Mesendoderm (in vitro differentiated cells): ENCODE measurements around the gene TMEM207.

Experiments used
- DNase-seq: peaks from one replicate; pipeline ENCODE4 v3.0.0; 2013
- H2AK5ac ChIP-seq: 2 replicates; pipeline ENCODE4 v1.6.1; 2013; ENCODE audit warnings: low read length, inconsistent platforms
- H2BK120ac ChIP-seq: 2 replicates; pipeline ENCODE4 v1.6.1; 2013; ENCODE audit warnings: low read depth, mild to moderate bottlenecking, low read length, moderate library complexity, mixed read lengths
- H2BK15ac ChIP-seq: replicated peaks from 2 replicates; pipeline ENCODE4 v1.6.1; 2013; ENCODE audit warnings: low read depth, mild to moderate bottlenecking, moderate library complexity
- H2BK5ac ChIP-seq: 2 replicates; pipeline ENCODE4 v1.6.1; 2013; ENCODE audit warnings: low read length, inconsistent platforms
- H3K18ac ChIP-seq: 2 replicates; pipeline ENCODE4 v1.6.1; 2013; ENCODE audit warnings: mild to moderate bottlenecking, low read length, mixed read lengths
- H3K23ac ChIP-seq: one replicate; pipeline ENCODE4 v1.6.1; 2013; ENCODE audit warnings: low read length
- H3K27ac ChIP-seq: 2 replicates; pipeline ENCODE4 v1.5.1; 2013; ENCODE audit warnings: low read depth, mild to moderate bottlenecking, inconsistent platforms, low read length, moderate library complexity
- H3K27me3 ChIP-seq: 2 replicates; pipeline ENCODE4 v1.6.1; 2013; ENCODE audit warnings: low read length, control low read depth, mild to moderate bottlenecking, inconsistent platforms; ENCODE audit not compliant: insufficient read depth, poor library complexity
- H3K36me3 ChIP-seq: 2 replicates; pipeline ENCODE4 v1.6.1; 2013; ENCODE audit warnings: low read length, inconsistent platforms; ENCODE audit not compliant: control insufficient read depth, insufficient read depth
- H3K4ac ChIP-seq: one replicate; pipeline ENCODE4 v1.6.1; 2013; ENCODE audit warnings: low read depth, mild to moderate bottlenecking, low read length, moderate library complexity
- H3K4me1 ChIP-seq: 2 replicates; pipeline ENCODE4 v1.6.1; 2013; ENCODE audit warnings: low read depth, low read length, inconsistent platforms; ENCODE audit not compliant: control insufficient read depth
- H3K4me2 ChIP-seq: 2 replicates; pipeline ENCODE4 v1.6.1; 2013; ENCODE audit warnings: low read length
- H3K4me3 ChIP-seq: 2 replicates; pipeline ENCODE4 v1.5.1; 2013; ENCODE audit warnings: mild to moderate bottlenecking, low read length
- H3K56ac ChIP-seq: one replicate; pipeline ENCODE4 v1.6.1; 2013; ENCODE audit warnings: low read length
- H3K79me1 ChIP-seq: 2 replicates; pipeline ENCODE4 v1.6.1; 2013; ENCODE audit warnings: low read length, inconsistent platforms
- H3K79me2 ChIP-seq: 2 replicates; pipeline ENCODE4 v1.6.1; 2013; ENCODE audit warnings: mild to moderate bottlenecking, low read length; ENCODE audit not compliant: control insufficient read depth, insufficient read depth
- H3K9ac ChIP-seq: 2 replicates; pipeline ENCODE4 v1.6.1; 2013; ENCODE audit warnings: low read length, inconsistent platforms
- H4K5ac ChIP-seq: one replicate; pipeline ENCODE4 v1.6.1; 2013; ENCODE audit warnings: low read length
- H4K8ac ChIP-seq: one replicate; pipeline ENCODE4 v1.6.1; 2013; ENCODE audit warnings: low read depth, mild to moderate bottlenecking, control low read depth, low read length, moderate library complexity
- WGBS: extraction: QIAGEN DNeasy Blood & Tissue Kit; methylation state at CpG from one replicate; pipeline ENCODE4 v1.1.7; 2013; ENCODE audit warnings: low lambda C conversion rate, missing lambda C conversion rate; ENCODE audit not compliant: insufficient coverage; ENCODE audit errors: extremely low coverage; 5-methylcytosine and 5-hydroxymethylcytosine counted together

The TMEM207 gene

DNA sequence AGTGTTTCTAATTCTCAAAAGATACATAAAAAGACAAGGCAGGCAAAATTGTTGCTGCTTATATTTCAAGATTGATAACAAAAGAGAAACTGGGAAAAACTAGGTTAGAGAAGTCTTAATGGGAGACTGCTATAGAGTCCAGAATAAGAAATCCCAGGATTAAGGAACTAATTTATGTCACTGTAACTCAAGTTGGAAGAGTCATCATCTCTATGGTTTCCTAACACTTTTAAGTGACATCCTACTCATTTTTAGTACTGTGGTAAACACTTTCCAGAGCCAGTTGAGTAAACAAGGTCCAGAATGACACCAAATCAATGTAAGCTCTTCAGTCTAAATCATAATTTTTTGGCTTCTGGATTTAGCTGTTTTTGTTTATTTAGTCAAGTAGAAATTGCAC is 53.7 kb downstream of the TMEM207 start:
- H3K36me3 ChIP-seq = no peaks in the 10 kb centered on the region
- H3K9ac ChIP-seq = no peak overlapping the region
- no peak for DNase-seq
- no peak overlapping the region for H3K4me2 ChIP-seq
- no peak overlapping the region for H3K56ac ChIP-seq
- no peak overlapping the region for H2BK5ac ChIP-seq
- no peak overlapping the region for H4K8ac ChIP-seq
- H3K18ac ChIP-seq = no peak overlapping the region
- no peak overlapping the region for H3K27ac ChIP-seq
- no peak overlapping the region for H3K4me3 ChIP-seq
- H2AK5ac ChIP-seq = no peak overlapping the region
- no peak overlapping the region for H4K5ac ChIP-seq
- no peak overlapping the region for H2BK15ac ChIP-seq
- H3K23ac ChIP-seq = no peak overlapping the region
- H3K4ac ChIP-seq = no peak overlapping the region
- H3K79me2 ChIP-seq = no peaks in the 10 kb centered on the region
- no peaks in the 10 kb centered on the region for H3K4me1 ChIP-seq
- H3K79me1 ChIP-seq = no peaks in the 10 kb centered on the region
- H3K27me3 ChIP-seq = no peaks in the 10 kb centered on the region
- H2BK120ac ChIP-seq = no peak overlapping the region

DNA sequence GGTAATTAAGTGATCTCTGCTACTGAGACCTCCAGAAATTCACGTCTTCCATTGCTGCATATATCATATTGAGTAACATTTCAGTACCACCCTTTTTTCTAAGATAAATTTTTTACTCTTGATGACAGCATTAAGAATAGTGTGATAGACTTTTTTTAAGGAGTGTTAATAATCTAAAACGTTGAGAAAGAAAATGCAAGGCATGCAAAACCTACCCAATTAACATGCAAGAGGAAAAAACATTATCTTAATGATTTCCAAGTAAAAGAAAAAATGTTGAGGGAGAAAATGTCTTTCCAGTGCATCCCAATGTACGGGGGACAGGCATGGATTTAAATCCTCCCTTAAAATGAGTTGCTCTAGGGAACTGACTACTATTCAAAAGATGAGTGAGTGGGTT is 61.0 kb downstream of the TMEM207 start:
- Histone ChIP-seq H2AK5ac (no peak overlapping the region), H3K79me2 (no peaks in the 10 kb centered on the region), H2BK120ac (no peak overlapping the region), H3K56ac (no peak overlapping the region), H3K23ac (no peak overlapping the region), H3K79me1 (no peaks in the 10 kb centered on the region), H4K5ac (no peak overlapping the region), H3K9ac (no peak overlapping the region), H3K27me3 (no peaks in the 10 kb centered on the region), H2BK15ac (no peak overlapping the region), H3K27ac (no peak overlapping the region), H3K4me2 (no peak overlapping the region), H4K8ac (no peak overlapping the region), H2BK5ac (no peak overlapping the region), H3K18ac (no peak overlapping the region), H3K4me1 (no peaks in the 10 kb centered on the region), H3K36me3 (no peaks in the 10 kb centered on the region), H3K4me3 (no peak overlapping the region), H3K4ac (no peak overlapping the region)
- DNase-seq = no peak
- WGBS = no CpG with 5 or more reads among the region's 3 CpGs

GRCh38 chr3:190387578-190388213 is 62.0 kb downstream of the TMEM207 start, which contains the start of gene CLDN16:
Gene CLDN16 (plus strand): TSS chr3:190388163. CDS start chr3:190388330, 167 bp downstream.
- no peaks in the 10 kb centered on the region for H3K4me1 ChIP-seq
- no peaks in the 10 kb centered on the region for H3K79me2 ChIP-seq
- H3K18ac ChIP-seq = no peak within 1 kb of the TSS
- no peak within 1 kb of the TSS for H3K9ac ChIP-seq
- no peaks in the 10 kb centered on the region for H3K79me1 ChIP-seq
- H3K4me3 ChIP-seq = no peak within 1 kb of the TSS
- H2BK15ac ChIP-seq = no peak within 1 kb of the TSS
- no peak within 1 kb of the TSS for H2BK120ac ChIP-seq
- DNase-seq = no peak
- no peak within 1 kb of the TSS for H3K4ac ChIP-seq
- H2BK5ac ChIP-seq = no peak within 1 kb of the TSS
- no peak within 1 kb of the TSS for H3K4me2 ChIP-seq
- no peak within 1 kb of the TSS for H2AK5ac ChIP-seq
- no peak within 1 kb of the TSS for H3K27ac ChIP-seq
- H3K56ac ChIP-seq = no peak within 1 kb of the TSS
- no peak within 1 kb of the TSS for H3K23ac ChIP-seq
- H3K36me3 ChIP-seq = no peaks in the 10 kb centered on the region
- H4K8ac ChIP-seq = no peak within 1 kb of the TSS
- H3K27me3 ChIP-seq = no peaks in the 10 kb centered on the region
- no CpG with 5 or more reads among the region's 12 CpGs for WGBS
- no peak within 1 kb of the TSS for H4K5ac ChIP-seq

GRCh38 chr3:190385731-190386688 is 63.7 kb downstream of the TMEM207 start:
- Histone ChIP-seq H3K4me1 (no peaks in the 10 kb centered on the region), H3K9ac (no peak overlapping the region), H3K36me3 (no peaks in the 10 kb centered on the region), H2BK5ac (no peak overlapping the region), H3K4me3 (no peak overlapping the region), H3K79me2 (no peaks in the 10 kb centered on the region), H3K27me3 (no peaks in the 10 kb centered on the region), H3K56ac (no peak overlapping the region), H3K4me2 (no peak overlapping the region), H4K8ac (no peak overlapping the region), H4K5ac (no peak overlapping the region), H3K4ac (no peak overlapping the region), H2BK120ac (no peak overlapping the region), H3K79me1 (no peaks in the 10 kb centered on the region), H2BK15ac (no peak overlapping the region), H3K23ac (no peak overlapping the region), H2AK5ac (no peak overlapping the region), H3K27ac (no peak overlapping the region), H3K18ac (no peak overlapping the region)
- no peak for DNase-seq
- WGBS = no CpG with 5 or more reads among the region's 8 CpGs

DNA sequence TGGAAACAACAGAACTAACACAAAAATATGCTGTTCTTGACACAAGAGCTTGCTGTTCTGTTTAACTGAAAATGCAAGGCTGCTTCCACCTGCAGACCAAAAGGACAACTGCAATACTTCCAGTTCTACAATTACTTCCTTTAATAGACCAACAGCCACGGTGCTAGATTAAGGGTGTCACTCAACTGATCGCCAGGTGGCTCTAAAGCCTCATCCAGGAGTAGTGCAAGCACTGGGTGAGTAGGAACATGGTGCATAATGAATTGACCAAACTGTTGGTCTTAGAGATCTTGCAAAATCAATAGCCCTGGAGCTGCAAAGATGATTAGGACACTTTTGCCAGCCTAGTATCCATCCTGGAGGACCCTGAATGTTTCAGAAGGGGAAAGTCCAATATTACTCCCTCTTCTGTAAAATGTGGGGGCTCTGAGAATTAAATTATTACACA is 65.4 kb downstream of the TMEM207 start:
- no peak overlapping the region for H3K18ac ChIP-seq
- H2BK15ac ChIP-seq = no peak overlapping the region
- no peaks in the 10 kb centered on the region for H3K4me1 ChIP-seq
- H2BK120ac ChIP-seq = no peak overlapping the region
- H3K56ac ChIP-seq = no peak overlapping the region
- no peaks in the 10 kb centered on the region for H3K79me1 ChIP-seq
- no peak overlapping the region for H3K23ac ChIP-seq
- no peak overlapping the region for H3K4me3 ChIP-seq
- H3K27me3 ChIP-seq = no peaks in the 10 kb centered on the region
- H3K4ac ChIP-seq = no peak overlapping the region
- no peak overlapping the region for H4K5ac ChIP-seq
- no peaks in the 10 kb centered on the region for H3K79me2 ChIP-seq
- no peaks in the 10 kb centered on the region for H3K36me3 ChIP-seq
- H3K27ac ChIP-seq = no peak overlapping the region
- no peak overlapping the region for H4K8ac ChIP-seq
- no CpG with 5 or more reads among the region's 2 CpGs for WGBS
- peak; percentile 80 for DNase-seq
- H2AK5ac ChIP-seq = no peak overlapping the region
- H3K4me2 ChIP-seq = no peak overlapping the region
- H3K9ac ChIP-seq = no peak overlapping the region
- H2BK5ac ChIP-seq = no peak overlapping the region
